C4-2B (cell line): ENCODE results near the gene PPM1F.
"Not testable (repeated sequence)": the region's sequence is repeated elsewhere in the genome, so short reads cannot be mapped to it uniquely, and the experiment has no call there.

ENCODE experiments used
- H3K27ac ChIP-seq: fragments of 450-650 bp; 2 replicates; pipeline ENCODE4 v1.5.1; 2017
- CTCF ChIP-seq: fragments of 450-650 bp; conservative IDR thresholded peaks from 2 replicates; pipeline ENCODE4 v1.5.1; 2017; ENCODE audit warnings: mild to moderate bottlenecking
- ZFX ChIP-seq: fragments of 450-650 bp; IDR thresholded peaks from 2 replicates; pipeline ENCODE4 v1.6.1; 2017

The PPM1F gene

GRCh38 chr22:21887841-21888240 lies 64.8 kb downstream of the PPM1F start:
- H3K27ac ChIP-seq: no peak overlapping the region
- TF ChIP-seq CTCF (no peak), ZFX (no peak)

- H3K27ac ChIP-seq: not testable (repeated sequence)
Measured at GRCh38 chr22:21883930-21884329, 68.7 kb downstream of the PPM1F start.

DNA sequence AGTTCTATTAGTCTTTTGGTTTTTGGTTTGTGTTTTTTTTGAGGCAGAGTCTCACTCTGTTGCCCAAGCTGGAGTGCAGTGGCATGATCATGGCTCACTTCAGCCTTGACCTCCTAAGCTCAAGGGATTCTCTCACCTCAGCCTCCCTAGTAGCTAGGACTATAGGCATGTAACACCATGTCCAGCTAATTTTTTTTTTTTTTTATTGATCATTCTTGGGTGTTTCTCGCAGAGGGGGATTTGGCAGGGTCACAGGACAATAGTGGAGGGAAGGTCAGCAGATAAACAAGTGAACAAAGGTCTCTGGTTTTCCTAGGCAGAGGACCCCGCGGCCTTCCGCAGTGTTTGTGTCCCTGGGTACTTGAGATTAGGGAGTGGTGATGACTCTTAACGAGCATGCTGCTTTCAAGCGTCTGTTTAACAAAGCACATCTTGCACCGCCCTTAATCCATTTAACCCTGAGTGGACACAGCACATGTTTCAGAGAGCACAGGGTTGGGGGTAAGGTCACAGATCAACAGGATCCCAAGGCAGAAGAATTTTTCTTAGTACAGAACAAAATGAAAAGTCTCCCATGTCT lies 69.8 kb downstream of the PPM1F start:
- not testable (repeated sequence) for H3K27ac ChIP-seq

DNA sequence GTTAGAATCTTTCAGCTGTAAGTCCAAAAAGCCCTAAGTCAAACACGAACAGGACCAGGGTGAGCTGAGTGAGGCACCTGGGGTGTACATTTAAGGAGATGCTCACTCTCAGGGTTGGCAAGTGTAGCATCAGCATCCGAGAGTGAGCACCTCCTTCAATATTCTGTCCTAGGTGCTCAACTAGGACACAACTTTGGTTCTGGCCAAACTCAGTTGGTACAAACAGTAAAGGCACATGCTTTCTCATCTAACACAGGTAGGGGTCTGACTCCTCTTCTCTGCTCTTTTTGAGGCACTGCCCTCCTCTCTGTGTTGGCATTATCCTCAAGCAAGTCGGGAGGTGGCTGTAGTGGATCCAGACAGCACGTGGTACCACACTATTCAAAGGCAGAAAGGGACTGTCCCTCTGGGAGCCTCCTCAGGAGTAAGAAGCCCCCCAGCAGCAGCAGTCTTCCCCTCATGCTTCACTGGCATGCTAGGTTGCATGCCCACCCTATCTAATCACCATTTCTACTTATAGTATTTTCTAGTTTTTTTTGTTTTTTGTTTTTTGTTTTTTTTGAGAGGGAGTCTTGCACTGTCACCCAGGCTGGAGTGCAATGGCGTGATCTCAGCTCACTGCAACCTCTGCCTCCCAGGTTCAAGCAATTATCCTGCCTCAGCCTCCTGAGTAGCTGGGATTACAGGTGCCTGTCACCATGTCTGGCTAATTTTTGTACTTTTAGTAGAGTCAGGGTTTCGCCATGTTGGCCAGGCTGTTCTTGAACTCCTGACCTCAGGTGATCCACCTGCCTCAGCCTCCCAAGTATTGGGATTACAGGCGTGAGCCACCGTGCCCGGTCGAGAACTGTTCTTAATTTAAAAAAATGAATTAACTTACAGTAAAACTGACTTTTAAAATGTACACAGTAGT lies 70.6 kb downstream of the PPM1F start:
- no peak overlapping the region for H3K27ac ChIP-seq
- TF ChIP-seq CTCF (no peak), ZFX (no peak)

DNA sequence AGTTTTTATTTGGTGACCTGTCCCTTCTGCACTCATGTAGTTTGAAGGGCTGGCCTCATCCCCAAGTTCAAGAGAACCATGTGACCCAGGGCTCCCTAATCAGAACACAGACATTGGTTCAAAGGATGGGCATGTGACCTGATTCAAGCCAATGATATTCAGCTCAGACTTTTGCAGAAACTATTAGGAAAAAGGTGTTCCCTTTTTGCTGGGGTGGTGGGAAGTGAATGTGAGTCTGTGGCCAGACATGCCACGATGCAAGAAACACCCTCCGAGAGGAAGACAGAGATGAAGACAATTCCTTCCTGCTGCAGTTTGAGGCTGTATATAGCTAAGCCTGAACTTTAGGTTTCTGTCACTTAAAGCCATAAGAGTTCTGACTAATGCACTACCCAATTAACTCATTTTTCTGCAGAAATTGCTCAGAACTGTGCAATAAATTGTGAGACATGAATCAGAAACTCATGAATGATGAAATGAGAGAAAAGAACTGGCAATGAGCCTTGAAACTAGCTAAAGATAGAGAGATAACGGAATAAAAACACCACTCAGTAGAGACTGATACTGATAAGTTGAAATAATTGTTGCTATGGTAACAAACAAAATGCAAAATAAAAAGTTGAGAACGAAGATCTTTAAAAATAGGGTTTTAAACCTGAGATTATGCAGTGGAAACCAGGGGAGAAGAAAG lies 76.0 kb downstream of the PPM1F start:
- no peak for TF ChIP-seq ZFX
- TF ChIP-seq CTCF: no peak
- H3K27ac ChIP-seq: no peak overlapping the region

DNA sequence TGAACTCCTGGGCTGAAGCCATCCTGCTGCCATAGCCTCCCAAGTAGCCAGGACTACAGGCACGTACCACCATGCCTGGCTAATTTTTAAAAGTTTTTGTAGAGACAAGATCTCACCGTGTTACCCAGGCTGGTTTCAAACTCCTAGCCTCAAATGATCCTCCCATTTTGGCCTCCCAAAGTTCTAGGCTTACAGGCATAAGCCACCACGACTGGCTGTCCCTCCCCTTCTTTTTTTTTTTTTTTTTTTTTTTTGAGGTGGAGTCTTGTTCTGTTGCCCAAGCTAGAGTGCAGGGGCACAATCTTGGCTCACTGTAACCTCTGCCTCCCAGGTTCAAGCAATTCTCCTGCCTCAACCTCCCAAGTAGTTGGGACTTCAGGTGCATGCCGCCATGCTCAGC lies 77.7 kb downstream of the PPM1F start:
- H3K27ac ChIP-seq: not testable (repeated sequence)

GRCh38 chr22:21873619-21874018 lies 79.0 kb downstream of the PPM1F start:
- TF ChIP-seq ZFX: no peak

DNA sequence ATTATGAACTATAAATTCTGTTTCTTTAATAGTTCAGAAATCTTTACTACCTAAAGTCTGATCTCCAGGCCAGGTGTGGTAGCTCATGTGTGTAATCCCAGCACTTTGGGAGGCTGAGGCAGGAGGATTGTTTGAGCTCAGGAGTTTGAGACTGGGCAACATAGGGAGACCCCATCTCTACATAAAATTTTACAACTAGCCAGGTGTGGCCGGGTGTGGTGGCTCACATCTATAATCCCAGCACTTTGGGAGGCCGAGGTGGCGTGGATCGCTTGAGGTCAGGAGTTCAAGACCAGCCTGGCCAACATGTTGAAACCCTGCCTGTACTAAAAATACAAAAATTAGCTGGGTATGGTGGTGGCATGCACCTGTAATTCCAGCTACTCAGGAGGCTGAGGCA lies 79.9 kb downstream of the PPM1F start:
- not testable (repeated sequence) for H3K27ac ChIP-seq

More at GRCh38 chr22:21873619-21874018, 79.0 kb downstream of the PPM1F start:
- no peak overlapping the region for H3K27ac ChIP-seq
